GM18508 (cell line): ENCODE results near the gene CLTC.
"Not testable (repeated sequence)": the region's sequence is repeated elsewhere in the genome, so short reads cannot be mapped to it uniquely, and the experiment has no call there.

Experiments used
- ATAC-seq: cut with Tn5 transposase; IDR thresholded peaks from one replicate; pipeline ENCODE4 v1.9.1; 2021; ENCODE audit warnings: moderate number of reproducible peaks; ENCODE audit not compliant: insufficient read depth, unreplicated experiment

CLTC gene

DNA sequence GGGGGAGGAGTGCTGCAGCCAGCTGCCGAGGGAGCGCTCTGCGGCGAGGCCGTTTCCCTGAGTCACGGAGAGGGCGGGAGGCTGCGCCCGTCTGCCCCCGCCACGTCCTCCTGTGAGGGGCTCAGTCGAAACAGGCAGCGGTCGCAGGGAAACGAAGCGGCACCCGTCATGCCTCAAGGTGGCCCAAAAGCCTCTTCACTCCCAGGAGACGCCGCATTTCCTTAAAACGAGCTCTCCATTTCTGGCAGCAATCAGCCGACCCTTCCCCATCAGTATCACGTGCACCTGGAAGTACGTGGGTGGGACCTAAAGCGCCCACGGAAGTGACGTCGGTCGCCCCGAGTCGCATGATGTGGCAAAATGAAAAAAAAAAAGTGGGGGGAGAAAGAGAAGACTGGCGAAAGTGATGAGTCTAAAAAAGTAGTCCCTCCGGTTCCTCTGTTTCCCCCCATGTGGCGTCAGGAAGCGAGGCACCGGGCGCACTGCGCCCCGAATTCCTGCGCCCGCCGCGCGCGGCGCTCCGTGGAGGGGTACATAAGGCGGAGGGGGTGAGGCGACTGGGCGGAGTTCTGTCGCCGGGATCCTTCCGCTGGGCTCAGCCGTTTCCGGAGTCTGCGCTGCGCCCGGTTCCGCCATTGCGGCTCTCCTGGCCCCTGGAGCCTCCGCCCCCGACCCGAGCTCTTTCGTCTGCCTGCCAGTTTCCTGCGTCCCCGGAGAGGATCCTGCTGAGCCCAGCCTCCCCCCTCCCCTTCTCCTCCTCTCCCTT lies at the start of gene CLTC:
Gene CLTC, plus strand, starts transcription at position 598 of the 766 bp plus-strand sequence. CDS start 237 bp downstream, outside the sequence.
- ATAC-seq = peak; percentile 36

GRCh38 chr17:59572301-59572924 lies 47.3 kb upstream of the CLTC start:
- ATAC-seq = no peak

GRCh38 chr17:59584168-59584567 lies 35.5 kb upstream of the CLTC start:
- ATAC-seq = not testable (repeated sequence)

GRCh38 chr17:59600169-59600568 lies 19.5 kb upstream of the CLTC start:
- ATAC-seq = no peak

DNA sequence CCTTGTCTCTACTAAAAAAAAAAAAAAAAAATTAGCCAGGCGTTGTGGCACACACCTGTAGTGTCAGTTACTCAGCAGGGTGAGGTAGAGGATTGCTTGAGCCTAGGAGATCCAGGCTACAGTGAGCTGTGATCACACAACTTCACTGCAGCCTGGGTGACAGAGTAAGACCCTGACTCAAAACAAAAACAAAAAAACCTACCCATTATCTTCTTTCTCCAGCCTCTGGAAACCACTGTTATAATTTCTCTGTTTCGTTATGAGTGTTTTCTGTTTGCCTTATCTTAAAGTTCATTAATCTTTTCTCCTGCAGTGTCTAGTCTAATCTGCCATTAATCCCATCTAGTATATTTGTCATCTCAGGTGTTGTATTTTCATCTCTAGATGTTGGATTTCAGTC lies 18.6 kb upstream of the CLTC start:
- ATAC-seq = peak; percentile 63

DNA sequence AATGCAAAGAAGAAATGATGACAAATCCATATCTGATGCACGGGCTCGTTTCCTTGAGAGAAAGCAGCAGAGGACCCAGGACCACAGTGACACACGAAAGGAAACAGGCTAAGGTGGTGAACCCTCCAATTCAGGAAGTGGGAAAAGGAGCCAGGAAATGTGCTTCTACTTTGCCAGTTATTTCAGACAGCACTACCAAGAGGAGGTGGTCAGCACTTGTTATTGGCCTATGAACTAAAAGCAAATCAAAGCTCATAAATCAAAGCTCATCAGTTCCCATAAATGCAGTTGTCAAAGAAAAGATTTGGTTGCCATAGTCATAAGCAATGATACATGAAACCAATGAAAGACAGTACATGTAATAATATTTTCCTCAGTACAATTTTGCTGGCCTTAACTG lies 12.6 kb upstream of the CLTC start:
- no peak for ATAC-seq

DNA sequence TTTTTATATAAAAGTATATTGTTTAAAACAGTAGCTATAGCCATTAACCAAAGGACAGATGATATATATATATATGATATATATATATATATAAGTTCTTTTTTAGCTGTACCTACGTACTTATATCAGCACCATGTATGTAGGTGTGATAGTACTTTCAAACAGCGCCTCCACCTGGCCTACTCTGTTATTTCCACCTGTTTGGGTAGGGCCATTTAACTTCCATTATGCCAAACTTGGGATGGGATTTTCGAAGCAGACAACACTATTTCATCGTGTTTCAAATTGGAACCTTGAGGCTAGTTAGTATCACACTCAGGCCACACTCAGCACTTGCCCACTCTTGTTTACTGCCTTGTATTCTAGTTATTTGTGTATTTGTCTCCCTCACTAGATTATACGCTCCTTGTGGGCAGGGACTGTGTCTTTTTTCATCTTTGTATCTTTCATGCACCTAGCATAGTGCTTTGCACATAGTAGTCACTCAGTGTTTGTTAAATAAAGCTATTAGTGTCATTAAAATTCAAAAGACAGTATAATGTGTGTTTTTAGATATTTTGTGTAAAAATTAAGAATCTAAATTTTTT lies 11.8 kb upstream of the CLTC start:
- ATAC-seq = no peak

DNA sequence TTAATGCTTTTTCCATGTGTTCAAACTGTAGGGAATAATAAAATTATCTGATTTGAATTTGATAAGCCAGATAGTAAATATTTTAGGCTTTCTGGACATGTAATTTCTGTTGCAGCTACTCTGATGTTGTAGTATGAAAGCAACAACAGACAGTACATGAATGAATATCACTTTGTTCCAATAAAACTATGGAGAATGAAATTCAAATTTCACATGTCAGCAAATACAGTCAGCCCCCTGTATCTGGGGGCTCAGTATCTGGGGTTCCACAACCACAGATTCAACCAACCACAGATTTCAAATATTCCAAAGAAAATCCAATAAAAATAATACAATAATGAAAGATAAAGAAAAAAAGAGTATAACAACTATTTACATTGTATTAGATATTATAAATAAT lies 8.2 kb upstream of the CLTC start:
- no peak for ATAC-seq

DNA sequence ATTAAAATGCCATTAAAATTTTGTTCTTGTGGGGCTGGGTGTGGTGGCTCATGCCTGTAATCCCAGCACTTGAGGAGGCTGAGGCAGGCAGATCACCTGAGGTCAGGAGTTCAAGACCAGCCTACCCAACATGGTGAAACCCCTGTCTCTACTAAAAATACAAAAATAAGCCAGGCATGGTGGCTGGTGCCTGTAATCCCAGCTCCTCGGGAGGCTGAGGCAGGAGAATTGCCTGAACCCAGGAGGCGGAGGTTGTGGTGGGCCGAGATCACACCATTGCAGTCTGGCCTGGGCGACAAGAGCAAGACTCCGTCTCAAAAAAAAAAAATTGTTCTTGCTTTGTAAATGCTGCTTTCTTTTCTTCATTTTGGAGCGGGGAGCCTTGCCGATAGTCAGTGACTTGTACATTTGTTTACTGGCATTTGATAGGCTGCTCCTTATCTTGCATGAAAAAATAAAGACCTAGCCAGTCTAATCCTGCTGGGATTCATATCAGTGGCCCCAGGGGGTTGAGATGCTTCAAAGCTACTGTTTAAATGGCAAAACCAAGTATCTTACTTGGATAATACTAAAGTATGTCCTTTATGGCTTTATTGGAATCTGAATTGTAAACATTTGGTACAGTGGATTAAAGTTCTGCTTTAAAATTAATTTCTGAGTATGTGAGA lies 3.3 kb upstream of the CLTC start:
- no peak for ATAC-seq

GRCh38 chr17:59617156-59617732 lies 2.5 kb upstream of the CLTC start:
- no peak for ATAC-seq

DNA sequence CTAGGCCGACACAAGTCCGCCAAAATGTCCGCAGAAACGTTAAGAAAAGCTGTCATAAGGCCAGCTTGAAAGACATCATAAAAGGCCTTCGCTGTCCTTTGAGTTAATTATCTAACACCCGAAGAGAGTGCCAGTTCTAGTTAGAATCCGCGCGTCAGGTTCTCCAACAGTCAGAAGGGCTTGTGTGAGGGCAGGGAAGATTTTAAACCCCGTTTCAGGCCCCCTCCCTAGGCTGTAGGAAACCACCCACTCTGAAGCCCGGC lies 729 bp upstream of the CLTC start:
- no peak for ATAC-seq

DNA sequence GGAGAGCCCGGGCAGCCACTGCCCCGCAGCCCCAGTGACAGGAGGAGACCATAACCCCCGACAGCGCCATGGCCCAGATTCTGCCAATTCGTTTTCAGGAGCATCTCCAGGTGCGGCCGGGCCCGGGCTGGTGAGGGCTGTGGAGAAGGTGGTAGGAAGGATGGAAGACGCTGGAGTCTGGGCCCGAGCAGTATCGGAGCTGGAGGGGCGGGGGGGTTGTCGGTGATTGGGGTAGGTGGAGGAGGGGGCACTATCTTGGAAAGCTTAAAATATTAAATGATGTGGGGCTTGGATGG lies 317 bp downstream of the CLTC start:
- ATAC-seq = no peak

DNA sequence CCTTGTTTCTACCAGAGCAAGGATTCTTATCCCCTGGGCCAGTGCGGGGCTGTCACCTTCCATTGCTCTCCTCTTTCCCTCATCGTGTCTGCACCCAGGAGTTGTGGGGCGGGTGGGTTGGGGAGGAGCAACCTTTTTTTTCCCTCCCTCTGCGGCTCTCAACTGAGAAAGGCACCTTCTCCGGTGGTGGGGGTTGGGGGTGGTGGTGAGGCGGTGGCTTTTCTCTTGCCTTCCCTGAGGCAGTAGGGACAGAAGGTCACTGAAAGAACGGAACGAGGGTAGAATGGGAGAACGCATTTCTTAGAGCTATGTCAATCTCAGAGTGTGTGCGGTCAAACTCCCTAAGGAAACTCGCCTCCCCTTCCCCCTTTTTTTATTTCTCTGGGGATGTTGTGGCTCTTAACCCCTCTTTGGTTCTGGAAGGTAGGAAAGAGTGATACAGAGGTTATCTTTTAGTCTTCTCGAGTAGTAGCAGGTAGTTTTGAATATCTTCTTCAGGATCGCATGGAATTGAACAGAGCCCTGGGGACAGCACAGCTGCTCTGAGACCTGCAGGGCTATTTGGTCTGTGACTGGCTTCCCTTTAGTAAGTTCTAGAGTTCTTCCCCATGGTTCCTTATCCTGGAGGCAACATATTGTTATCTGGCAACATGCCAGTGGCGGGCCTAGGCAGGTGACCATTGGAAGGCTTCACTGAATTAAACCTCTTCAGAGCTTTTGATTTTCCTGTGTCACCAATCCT lies 994 bp downstream of the CLTC start:
- ATAC-seq = no peak

DNA sequence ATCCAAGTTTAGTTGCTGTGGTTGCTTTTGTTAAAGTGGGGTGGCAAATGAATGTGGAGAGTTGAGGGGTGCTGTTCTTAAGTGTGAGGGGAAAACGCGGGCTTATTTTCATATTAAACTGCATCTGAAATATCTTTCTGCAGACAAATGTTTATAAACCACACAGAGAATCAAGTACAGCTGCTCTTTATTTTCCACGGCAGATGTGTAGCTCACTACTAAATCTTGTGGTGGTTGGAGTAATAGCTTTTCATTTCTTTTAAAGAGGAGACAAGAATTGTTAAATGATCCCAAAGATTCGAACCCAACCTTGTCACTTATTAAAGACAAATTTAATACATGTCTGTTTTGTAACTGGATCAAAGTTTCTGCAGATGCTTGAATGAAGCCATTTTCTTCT lies 2.1 kb downstream of the CLTC start:
- no peak for ATAC-seq

- ATAC-seq = no peak
These were observed 3.5 kb downstream of the CLTC start for GRCh38 chr17:59623151-59623550.

GRCh38 chr17:59626756-59627155 lies 7.1 kb downstream of the CLTC start:
- no peak for ATAC-seq

DNA sequence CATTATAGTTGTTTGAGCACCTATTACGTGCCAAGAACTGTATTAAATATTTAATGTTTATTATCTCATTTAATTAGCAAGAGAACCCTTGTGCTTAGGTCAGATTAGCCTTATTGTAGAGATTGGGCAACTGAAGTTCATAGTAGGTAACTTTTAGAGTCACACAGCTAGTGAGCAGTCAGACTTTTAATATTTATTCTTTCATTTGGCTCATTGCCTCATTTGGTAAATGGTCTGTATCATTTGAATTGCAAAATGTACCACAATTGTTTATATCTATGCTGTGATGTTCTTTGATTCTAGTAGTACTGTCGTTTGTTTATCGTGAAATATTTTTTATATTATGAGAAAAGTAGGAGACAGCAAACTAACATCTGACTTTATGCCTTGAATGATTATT lies 7.6 kb downstream of the CLTC start:
- no peak for ATAC-seq

GRCh38 chr17:59627770-59628171 lies 8.1 kb downstream of the CLTC start:
- no peak for ATAC-seq

GRCh38 chr17:59629174-59629573 lies 9.5 kb downstream of the CLTC start:
- no peak for ATAC-seq

DNA sequence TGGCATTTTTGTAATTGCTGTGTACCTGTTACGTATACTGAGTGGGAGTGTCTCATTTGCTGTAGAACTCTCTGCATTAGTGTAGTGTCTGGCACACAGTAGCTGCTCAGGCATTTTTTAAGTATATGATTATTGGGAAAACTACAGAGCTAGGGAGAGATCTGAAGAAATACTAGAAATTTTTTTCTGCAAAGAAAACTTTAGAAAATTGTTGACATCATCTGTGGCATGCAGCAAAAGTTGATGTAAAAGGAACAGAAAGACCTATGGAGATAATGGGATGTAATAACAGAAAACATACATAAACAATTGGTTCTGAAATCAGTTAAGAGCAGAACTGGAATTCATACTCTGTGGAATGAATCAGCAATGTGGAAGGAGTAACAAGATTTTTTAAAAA lies 11.6 kb downstream of the CLTC start:
- no peak for ATAC-seq

DNA sequence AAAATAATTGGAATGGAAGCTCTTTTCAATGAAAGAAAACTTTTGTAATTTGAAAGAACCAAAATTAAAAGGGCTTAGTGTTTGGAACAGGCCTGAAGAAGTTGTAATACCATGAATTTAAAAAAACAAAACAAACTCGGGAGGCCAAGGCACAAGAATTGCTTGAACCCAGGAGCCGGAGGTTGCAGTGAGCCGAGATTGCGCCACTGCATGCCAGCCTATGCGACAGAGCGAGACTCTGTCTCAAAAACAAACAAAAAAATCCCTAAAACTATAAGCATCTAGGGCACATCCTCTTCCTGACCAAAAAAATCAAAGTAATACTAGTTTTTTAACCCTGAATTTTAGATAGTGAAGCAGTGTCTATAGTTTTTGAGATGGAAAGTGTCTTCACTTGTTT lies 12.7 kb downstream of the CLTC start:
- ATAC-seq = no peak
